SK-N-SH (cell line): Measurements from ENCODE around the gene FSTL5.

ENCODE experiments used
- ELF1 ChIP-seq: IDR thresholded peaks from 2 replicates; pipeline ENCODE4 v1.4.0; 2012
- EP300 ChIP-seq, 2 experiments: IDR thresholded peaks; 2 replicates each; pipeline versions ENCODE4 v1.4.0 to v1.6.1; 2012; ENCODE audit warnings: borderline replicate concordance in 1 of 2, low read depth in 1 of 2, low read length in 1 of 2
- GABPA ChIP-seq: IDR thresholded peaks from 2 replicates; pipeline ENCODE4 v1.4.0; 2012; ENCODE audit warnings: low read depth, mild to moderate bottlenecking
- JUND ChIP-seq: IDR thresholded peaks from 2 replicates; pipeline ENCODE4 v1.4.0; 2012
- MEF2A ChIP-seq: IDR thresholded peaks from 2 replicates; pipeline ENCODE4 v1.4.0; 2012; ENCODE audit warnings: low read depth, borderline replicate concordance
- NFIC ChIP-seq: IDR thresholded peaks from 2 replicates; pipeline ENCODE4 v1.4.0; 2012; ENCODE audit warnings: borderline replicate concordance
- RXRA ChIP-seq: IDR thresholded peaks from 2 replicates; pipeline ENCODE4 v1.4.0; 2012; ENCODE audit warnings: low read depth, mild to moderate bottlenecking, borderline replicate concordance
- SIN3A ChIP-seq: IDR thresholded peaks from 2 replicates; pipeline ENCODE4 v1.6.1; 2012; ENCODE audit warnings: low read depth, mild to moderate bottlenecking, low read length, moderate library complexity, borderline replicate concordance
- SMC3 ChIP-seq: IDR thresholded peaks from 2 replicates; pipeline ENCODE4 v1.6.1; 2012; ENCODE audit warnings: low read depth, low read length, improper control_type of control experiment
- TAF1 ChIP-seq: IDR thresholded peaks from 2 replicates; pipeline ENCODE4 v1.6.1; 2012; ENCODE audit warnings: low read depth, mild to moderate bottlenecking, low read length, moderate library complexity, borderline replicate concordance
- TCF12 ChIP-seq: IDR thresholded peaks from 2 replicates; pipeline ENCODE4 v1.4.0; 2012
- TF ChIP-seq, protein P1 (sequence below): IDR thresholded peaks from 2 replicates; pipeline ENCODE4 v1.6.1; 2012; ENCODE audit warnings: mild to moderate bottlenecking, low read depth, low read length, moderate library complexity
- TF ChIP-seq, protein P2 (sequence below): fragments of 200-600 bp; sonication (generic); IDR thresholded peaks from 2 replicates; pipeline ENCODE4 v1.6.1; 2017; ENCODE audit warnings: antibody characterized with exemption, mild to moderate bottlenecking, moderate library complexity
- TF ChIP-seq, protein P3 (sequence below): IDR thresholded peaks from 2 replicates; pipeline ENCODE4 v1.4.0; 2012; ENCODE audit warnings: low read depth, borderline replicate concordance

DNA sequence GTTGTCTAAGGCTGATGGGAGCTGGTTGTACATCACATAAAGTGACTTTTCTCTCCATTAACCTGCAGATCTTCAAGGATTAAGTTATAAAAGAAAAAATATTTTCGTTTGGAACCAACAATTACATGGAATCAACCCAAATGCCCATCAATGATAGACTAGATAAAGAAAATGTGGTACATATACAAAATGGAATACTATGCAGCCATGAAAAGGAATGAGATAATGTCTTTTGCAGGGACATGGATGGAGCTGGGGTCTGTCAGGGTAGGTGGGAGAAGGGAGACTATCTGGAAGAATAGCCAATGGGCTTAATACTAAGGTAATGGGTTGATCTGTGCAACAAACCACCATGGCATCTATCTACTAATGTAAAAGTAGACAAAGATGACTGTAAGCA lies 313.2 kb downstream of the FSTL5 start:
- TF ChIP-seq TCF12 (no peak), GABPA (no peak), SMC3 (no peak), RXRA (no peak), TAF1 (no peak), ELF1 (no peak), SIN3A (no peak), MEF2A (no peak), JUND (no peak), NFIC (no peak), EP300 (IDR thresholded peaks at IDR 0.05; ENCODE audit: borderline replicate concordance in 1 of 2, low read depth in 1 of 2, low read length in 1 of 2) (no peak)
- TF ChIP-seq, protein P1, sequence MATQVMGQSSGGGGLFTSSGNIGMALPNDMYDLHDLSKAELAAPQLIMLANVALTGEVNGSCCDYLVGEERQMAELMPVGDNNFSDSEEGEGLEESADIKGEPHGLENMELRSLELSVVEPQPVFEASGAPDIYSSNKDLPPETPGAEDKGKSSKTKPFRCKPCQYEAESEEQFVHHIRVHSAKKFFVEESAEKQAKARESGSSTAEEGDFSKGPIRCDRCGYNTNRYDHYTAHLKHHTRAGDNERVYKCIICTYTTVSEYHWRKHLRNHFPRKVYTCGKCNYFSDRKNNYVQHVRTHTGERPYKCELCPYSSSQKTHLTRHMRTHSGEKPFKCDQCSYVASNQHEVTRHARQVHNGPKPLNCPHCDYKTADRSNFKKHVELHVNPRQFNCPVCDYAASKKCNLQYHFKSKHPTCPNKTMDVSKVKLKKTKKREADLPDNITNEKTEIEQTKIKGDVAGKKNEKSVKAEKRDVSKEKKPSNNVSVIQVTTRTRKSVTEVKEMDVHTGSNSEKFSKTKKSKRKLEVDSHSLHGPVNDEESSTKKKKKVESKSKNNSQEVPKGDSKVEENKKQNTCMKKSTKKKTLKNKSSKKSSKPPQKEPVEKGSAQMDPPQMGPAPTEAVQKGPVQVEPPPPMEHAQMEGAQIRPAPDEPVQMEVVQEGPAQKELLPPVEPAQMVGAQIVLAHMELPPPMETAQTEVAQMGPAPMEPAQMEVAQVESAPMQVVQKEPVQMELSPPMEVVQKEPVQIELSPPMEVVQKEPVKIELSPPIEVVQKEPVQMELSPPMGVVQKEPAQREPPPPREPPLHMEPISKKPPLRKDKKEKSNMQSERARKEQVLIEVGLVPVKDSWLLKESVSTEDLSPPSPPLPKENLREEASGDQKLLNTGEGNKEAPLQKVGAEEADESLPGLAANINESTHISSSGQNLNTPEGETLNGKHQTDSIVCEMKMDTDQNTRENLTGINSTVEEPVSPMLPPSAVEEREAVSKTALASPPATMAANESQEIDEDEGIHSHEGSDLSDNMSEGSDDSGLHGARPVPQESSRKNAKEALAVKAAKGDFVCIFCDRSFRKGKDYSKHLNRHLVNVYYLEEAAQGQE: no peak
- TF ChIP-seq, protein P2, sequence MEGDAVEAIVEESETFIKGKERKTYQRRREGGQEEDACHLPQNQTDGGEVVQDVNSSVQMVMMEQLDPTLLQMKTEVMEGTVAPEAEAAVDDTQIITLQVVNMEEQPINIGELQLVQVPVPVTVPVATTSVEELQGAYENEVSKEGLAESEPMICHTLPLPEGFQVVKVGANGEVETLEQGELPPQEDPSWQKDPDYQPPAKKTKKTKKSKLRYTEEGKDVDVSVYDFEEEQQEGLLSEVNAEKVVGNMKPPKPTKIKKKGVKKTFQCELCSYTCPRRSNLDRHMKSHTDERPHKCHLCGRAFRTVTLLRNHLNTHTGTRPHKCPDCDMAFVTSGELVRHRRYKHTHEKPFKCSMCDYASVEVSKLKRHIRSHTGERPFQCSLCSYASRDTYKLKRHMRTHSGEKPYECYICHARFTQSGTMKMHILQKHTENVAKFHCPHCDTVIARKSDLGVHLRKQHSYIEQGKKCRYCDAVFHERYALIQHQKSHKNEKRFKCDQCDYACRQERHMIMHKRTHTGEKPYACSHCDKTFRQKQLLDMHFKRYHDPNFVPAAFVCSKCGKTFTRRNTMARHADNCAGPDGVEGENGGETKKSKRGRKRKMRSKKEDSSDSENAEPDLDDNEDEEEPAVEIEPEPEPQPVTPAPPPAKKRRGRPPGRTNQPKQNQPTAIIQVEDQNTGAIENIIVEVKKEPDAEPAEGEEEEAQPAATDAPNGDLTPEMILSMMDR: no peak
- TF ChIP-seq, protein P3, sequence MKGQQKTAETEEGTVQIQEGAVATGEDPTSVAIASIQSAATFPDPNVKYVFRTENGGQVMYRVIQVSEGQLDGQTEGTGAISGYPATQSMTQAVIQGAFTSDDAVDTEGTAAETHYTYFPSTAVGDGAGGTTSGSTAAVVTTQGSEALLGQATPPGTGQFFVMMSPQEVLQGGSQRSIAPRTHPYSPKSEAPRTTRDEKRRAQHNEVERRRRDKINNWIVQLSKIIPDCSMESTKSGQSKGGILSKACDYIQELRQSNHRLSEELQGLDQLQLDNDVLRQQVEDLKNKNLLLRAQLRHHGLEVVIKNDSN: no peak
